Esophagus (tissue), 2 donors: ENCODE data around the gene TRIM67. TPM values are rescaled to one million over a fixed set of nuclear protein-coding genes. Genes with fewer than 3 reads are reported as not detected.

Experiments used
- H3K27ac ChIP-seq, 2 donors: one replicate each; pipeline ENCODE4 v1.5.1; 2013; ENCODE audit warnings: low read depth in 2 of 2, mild to moderate bottlenecking in 2 of 2, inconsistent platforms in 1 of 2, low read length in 1 of 2, moderate library complexity in 1 of 2
- H3K27me3 ChIP-seq, 2 donors: one replicate each; pipeline ENCODE4 v1.6.1; 2013; ENCODE audit warnings: low read length in 2 of 2, control low read depth in 1 of 2, mild to moderate bottlenecking in 1 of 2; ENCODE audit not compliant: insufficient read depth in 2 of 2, control insufficient read depth in 1 of 2
- H3K36me3 ChIP-seq, 2 donors: one replicate each; pipeline ENCODE4 v1.6.1; 2013; ENCODE audit warnings: low read length in 1 of 2; ENCODE audit not compliant: control insufficient read depth in 2 of 2, insufficient read depth in 2 of 2
- H3K4me1 ChIP-seq, 2 donors: one replicate each; pipeline ENCODE4 v1.6.1; 2013; ENCODE audit warnings: low read length in 1 of 2; ENCODE audit not compliant: control insufficient read depth in 2 of 2, insufficient read depth in 2 of 2
- H3K4me3 ChIP-seq, 2 donors: one replicate each; pipeline ENCODE4 v1.5.1; 2013; ENCODE audit warnings: low read length in 2 of 2, mild to moderate bottlenecking in 2 of 2, low read depth in 1 of 2, moderate library complexity in 1 of 2
- H3K9me3 ChIP-seq, 2 donors: one replicate each; pipeline ENCODE4 v1.6.1; 2013; ENCODE audit warnings: mild to moderate bottlenecking in 2 of 2, low read depth in 1 of 2, low read length in 1 of 2, moderate library complexity in 1 of 2; ENCODE audit not compliant: control insufficient read depth in 2 of 2, insufficient read depth in 1 of 2
- WGBS, 2 donors: extraction: QIAGEN DNeasy Blood & Tissue Kit; methylation state at CpG; one replicate each; pipeline ENCODE4 v1.1.7; 2013; 5-methylcytosine and 5-hydroxymethylcytosine counted together
- polyA plus RNA-seq, 2 donors: library from polyadenylated mRNA; stranded (reverse); fragments of 200-250 nt; gene quantifications; one replicate each; pipeline ENCODE4 v1.2.3, GENCODE V29; 2013
- donor health status: healthy with polysubstance abuse.
- donor health status: Bipolar disorder and iron deficiency.

TRIM67 gene
- polyA plus RNA-seq, 2 donors = under 0.01 TPM; not detected in 1

DNA sequence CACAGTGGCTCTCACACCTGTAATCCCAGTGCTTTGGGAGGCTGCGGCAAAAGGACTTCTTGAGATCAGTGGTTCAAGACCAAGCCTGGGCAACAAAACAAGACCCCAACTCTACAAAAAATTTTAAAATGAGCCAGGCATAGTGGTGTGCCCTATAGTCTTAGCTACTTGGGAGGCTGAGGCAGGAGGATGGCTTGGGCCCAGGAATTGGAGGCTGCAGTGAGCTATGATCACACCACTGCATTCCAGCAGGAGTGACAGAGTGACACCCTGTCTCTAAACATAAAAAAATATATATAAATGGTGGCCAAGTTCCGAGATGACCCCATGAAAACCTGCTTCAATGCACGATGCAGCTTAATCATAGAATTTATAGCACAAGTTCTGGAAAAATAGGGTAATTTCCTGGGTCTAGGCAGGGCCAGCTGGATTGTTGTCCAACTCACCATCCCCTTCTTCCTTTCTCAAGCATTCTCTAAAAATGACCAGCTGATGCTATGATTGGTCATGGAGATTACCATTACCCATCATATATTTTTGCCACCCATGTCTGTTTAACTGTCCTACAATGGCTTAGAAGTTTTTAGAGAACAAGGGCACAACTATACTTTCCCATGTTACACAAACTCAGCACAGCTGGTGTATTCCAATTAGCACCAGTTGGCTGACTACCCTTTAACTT lies 73.8 kb downstream of the TRIM67 start:
- Histone ChIP-seq H3K27ac (no peak overlapping the region), H3K4me3 (no peak overlapping the region), H3K4me1 (no peaks in the 10 kb centered on the region), H3K9me3 (no peaks in the 10 kb centered on the region), H3K27me3 (no peaks in the 10 kb centered on the region), H3K36me3 (peaks cover 0 to 9% of the 10 kb centered on the region in 2 donors)
- WGBS, 2 donors = 89 to 94% methylated on average over 3 of the region's 3 CpGs

DNA sequence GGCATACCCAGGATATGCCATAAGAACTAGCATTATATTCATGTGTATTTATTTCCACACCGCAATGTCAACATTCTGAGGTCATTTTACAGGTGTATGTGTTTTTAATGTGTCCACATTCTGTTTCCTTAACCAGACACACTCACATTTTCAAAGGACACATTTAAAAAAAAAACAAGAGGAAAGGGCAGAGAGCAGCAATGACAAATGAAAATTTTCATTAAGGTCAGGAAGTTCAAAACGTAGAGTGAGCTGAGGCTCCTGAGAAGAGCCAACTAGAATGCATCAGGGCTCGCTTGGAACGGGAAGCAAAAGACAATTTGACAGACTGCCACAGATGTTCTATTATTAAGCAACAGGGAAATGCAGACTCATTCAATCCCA lies 74.3 kb downstream of the TRIM67 start:
- Histone ChIP-seq H3K27me3 (no peaks in the 10 kb centered on the region), H3K9me3 (no peaks in the 10 kb centered on the region), H3K36me3 (peaks cover 0 to 6% of the 10 kb centered on the region in 2 donors), H3K4me3 (no peak overlapping the region), H3K4me1 (no peaks in the 10 kb centered on the region), H3K27ac (no peak overlapping the region)
- WGBS, 2 donors = 65 to 77% methylated on average over 4 of the region's 4 CpGs

DNA sequence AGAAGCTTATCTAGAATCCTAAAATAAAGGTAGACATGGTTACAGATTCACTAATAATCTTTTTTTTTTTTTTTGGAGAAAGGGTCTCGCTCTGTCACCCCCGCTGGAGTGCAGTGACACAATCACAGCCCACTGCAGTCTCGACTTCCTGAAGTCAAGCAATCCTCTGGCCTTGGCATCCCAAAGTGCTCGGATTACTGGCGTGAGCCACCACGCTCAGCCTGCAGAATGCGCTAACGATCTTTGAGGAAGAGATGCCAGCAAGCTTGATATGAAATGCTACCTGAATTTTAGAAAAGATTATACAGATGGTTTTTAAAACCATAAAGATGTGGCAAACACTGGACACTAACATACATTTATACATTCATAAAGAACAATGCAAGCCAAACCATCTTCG lies 75.1 kb downstream of the TRIM67 start:
- Histone ChIP-seq H3K4me1 (no peaks in the 10 kb centered on the region), H3K36me3 (peaks cover 0 to 6% of the 10 kb centered on the region in 2 donors), H3K27me3 (no peaks in the 10 kb centered on the region), H3K9me3 (no peaks in the 10 kb centered on the region), H3K4me3 (no peak overlapping the region), H3K27ac (no peak overlapping the region)
- 95% methylated on average over 9 of the region's 9 CpGs for WGBS, 2 donors

DNA sequence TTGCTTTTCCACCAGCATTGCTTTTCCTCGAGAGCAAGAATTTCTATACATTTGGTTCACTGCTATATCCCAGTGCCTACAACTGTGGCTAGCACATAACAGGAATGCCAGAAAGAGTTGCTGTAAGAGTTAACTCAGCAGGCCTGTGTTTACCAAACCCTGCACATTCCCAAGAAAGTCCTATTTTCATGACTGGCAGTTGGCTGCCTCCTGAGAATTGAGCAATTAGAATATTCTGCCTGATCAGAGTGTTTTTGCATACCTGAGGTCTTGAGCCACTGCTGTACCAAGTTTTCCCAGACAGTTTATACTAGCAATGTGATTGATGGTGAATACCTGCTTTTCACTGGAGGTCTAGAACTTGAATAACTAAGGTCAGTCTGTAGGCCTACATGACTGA lies 76.4 kb downstream of the TRIM67 start:
- no peaks in the 10 kb centered on the region for H3K4me1 ChIP-seq
- no peak overlapping the region for H3K27ac ChIP-seq
- H3K9me3 ChIP-seq = no peaks in the 10 kb centered on the region
- H3K27me3 ChIP-seq = no peaks in the 10 kb centered on the region
- WGBS, 2 donors = 94 to 99% methylated on average over 1 of the region's 1 CpG
- no peak overlapping the region for H3K4me3 ChIP-seq
- H3K36me3 ChIP-seq = peaks cover 0 to 6% of the 10 kb centered on the region in 2 donors

DNA sequence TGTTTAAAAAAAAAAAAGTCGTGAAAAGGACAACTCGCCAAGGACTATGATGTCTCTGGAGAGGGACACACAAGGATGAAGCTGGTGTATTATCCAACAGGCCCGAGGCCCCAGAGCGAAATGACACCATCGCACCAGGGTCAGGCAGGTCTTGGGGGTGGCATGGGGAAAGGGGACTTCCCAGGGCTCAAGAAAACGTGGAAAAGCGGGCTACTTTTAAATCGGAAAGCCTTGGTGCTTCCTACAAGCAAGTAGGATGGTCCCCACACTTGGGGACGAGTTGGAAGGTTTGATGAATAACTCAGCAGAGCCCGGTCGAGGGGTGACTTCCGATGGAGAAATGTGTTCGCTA lies 78.6 kb downstream of the TRIM67 start:
- H3K36me3 ChIP-seq = peaks cover 0 to 4% of the 10 kb centered on the region in 2 donors
- WGBS, 2 donors = 2% methylated on average over 13 of the region's 13 CpGs

DNA sequence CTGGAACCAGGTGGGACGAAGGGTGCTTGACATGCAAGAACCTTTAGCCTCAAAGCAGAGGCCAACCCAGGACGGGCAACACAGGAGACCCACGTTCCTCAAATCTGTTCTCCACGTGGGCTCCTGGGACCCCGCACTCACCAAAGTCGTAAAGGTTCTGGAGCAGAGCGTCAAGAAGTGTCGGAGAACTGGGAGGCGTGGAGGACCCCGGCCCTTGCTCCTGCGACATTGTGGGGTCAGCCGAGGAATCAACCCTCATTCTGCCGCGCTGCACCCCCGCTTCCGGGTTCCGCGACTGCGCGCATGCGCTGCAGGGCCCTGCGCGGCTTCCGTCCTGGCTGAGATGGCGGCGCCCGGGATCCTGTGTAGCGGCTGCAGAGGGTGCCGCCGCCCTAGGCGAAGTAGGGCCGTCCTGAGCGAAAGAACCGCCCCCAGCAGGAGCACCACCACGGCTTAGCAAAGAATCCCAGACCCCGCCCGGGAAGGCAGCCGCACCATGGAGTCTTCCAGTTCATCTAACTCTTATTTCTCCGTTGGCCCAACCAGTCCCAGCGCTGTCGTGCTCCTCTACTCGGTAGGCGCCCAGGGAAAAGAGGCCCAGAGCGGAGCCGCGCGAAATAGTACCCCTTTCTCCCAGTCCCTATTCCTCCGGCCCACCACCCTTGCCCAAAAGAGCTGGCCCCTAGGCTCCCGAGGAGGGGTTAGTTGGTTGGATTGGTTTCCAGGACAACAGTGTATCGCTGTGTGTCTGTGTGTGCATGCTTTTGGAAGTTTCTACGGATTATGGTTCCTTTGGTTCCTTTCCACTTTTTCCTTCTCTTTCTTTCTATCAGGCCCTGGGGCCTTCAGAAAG lies 79.3 kb downstream of the TRIM67 start, which contains the start of gene GNPAT:
GNPAT (plus strand) TSS at position 330 of the 853 bp plus-strand sequence; CDS start at position 497, 167 bp downstream.
- Histone ChIP-seq H3K27me3 (no peaks in the 10 kb centered on the region), H3K4me3 (peak within 1 kb of the TSS; percentile 72 to 93), H3K9me3 (no peaks in the 10 kb centered on the region), H3K36me3 (peaks cover 0 to 4% of the 10 kb centered on the region in 2 donors), H3K4me1 (no peaks in the 10 kb centered on the region), H3K27ac (peak within 1 kb of the TSS; percentile 55 to 93)
- 0% methylated on average over 51 of the region's 51 CpGs for WGBS, 2 donors

More for the DNA sequence above, 78.6 kb downstream of the TRIM67 start:
- Histone ChIP-seq H3K9me3 (no peaks in the 10 kb centered on the region), H3K4me1 (no peaks in the 10 kb centered on the region), H3K27ac (peak overlapping the region; percentile 55 to 93), H3K27me3 (no peaks in the 10 kb centered on the region), H3K4me3 (peak overlapping the region; percentile 72 to 93)

DNA sequence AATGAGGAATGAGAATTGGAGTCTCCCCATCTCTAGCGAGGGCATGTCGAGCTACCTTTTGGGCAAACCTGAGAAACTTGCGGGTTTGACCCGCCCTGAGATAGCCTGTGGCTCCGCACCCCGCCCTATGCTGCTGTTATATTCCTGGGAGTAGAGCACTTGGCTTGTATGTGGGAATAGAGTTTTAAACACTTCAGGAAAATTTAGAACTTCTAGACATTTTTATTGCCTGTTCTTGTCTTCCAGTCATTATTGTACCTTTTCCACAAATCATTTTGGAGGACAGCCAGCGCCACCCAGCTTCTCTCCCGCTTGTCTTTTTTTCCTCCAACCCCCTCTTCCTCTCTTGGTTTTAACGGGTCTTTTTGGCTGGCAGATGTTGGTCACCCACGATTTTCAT lies 79.9 kb downstream of the TRIM67 start:
- Histone ChIP-seq H3K36me3 (peaks cover 0 to 2% of the 10 kb centered on the region in 2 donors), H3K27me3 (no peaks in the 10 kb centered on the region), H3K4me3 (peak overlapping the region; percentile 72 to 93), H3K27ac (peak overlapping the region; percentile 55 to 93), H3K4me1 (no peaks in the 10 kb centered on the region), H3K9me3 (no peaks in the 10 kb centered on the region)
- WGBS, 2 donors = 1% methylated on average over 10 of the region's 10 CpGs

DNA sequence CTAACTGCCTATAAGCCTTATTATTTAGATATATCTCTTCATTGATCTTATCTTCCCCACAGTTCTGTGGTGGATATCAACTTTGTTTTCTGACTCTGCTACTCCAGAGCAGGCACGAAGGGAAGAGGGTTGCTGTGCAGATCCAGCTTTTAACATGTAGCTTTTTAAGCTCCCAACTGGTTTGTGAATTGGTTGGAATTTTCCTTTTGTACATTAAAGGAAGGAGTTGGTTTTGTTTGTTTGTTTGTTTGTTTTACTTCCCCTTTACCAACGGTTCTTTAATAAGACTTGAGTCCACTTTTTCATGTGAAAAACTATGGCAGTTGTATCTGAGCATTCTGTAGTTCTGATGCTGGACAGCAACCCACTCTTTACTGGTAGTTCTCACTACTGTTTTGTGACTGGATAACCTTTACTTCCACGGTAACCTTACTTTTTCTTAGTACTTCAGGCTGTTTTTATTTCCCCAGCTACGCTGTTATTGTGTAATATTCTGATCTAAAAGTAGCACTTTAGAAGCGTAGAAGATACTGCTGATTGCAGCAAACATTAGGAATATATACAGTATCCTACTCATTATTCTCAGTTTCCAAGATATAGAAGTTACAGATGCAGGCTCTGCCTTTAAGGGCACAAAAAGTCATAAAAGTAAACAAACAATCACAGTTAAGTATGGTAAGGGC lies 80.8 kb downstream of the TRIM67 start:
- 49 to 61% methylated on average over 5 of the region's 5 CpGs for WGBS, 2 donors

DNA sequence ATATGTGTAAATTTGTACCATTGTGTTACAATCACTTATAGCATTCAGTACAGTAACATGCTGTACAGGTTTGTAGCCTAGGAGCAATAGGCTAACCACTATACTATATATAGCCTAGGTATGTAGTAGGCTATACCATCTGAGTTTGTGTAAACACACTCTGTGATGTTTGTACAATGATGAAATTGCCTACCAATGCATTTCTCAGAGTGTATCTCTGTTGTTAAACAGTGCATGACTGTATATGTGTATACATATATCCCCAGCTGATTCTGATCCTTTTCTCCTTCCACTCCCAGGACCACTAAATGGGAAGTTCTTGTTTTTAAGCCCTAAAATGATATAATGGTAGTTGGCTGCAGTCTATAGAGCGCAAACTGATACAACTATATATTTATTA lies 86.9 kb downstream of the TRIM67 start:
- Histone ChIP-seq H3K4me1 (no peaks in the 10 kb centered on the region), H3K36me3 (peaks cover 2 to 5% of the 10 kb centered on the region in 2 donors), H3K4me3 (no peak overlapping the region), H3K27ac (no peak overlapping the region), H3K27me3 (no peaks in the 10 kb centered on the region), H3K9me3 (no peaks in the 10 kb centered on the region)
- 97% methylated on average over 1 of the region's 1 CpG for WGBS, 2 donors

More for the DNA sequence above, 80.8 kb downstream of the TRIM67 start:
- H3K9me3 ChIP-seq = no peaks in the 10 kb centered on the region
- no peaks in the 10 kb centered on the region for H3K27me3 ChIP-seq
- no peak overlapping the region for H3K27ac ChIP-seq
- H3K4me3 ChIP-seq = peak overlapping the region in 1 of 2 donors; percentile 93
- H3K36me3 ChIP-seq = peaks cover 0 to 2% of the 10 kb centered on the region in 2 donors
- no peaks in the 10 kb centered on the region for H3K4me1 ChIP-seq
